OCI-LY7 (cell line): ENCODE data around the gene COL4A1.

Experiments
- EZH2phosphoT487 ChIP-seq: fragments of 200-600 bp; sonication (generic); IDR thresholded peaks from 2 replicates; pipeline ENCODE4 v1.6.1; 2018; ENCODE audit warnings: low read depth, borderline replicate concordance, mild to moderate bottlenecking, mixed run types, antibody characterized with exemption, low read length, moderate library complexity, mixed read lengths
- TF ChIP-seq, protein P1 (sequence below): fragments of 200-600 bp; sonication (generic); conservative IDR thresholded peaks from 2 replicates; pipeline ENCODE4 v1.5.1; 2014; ENCODE audit warnings: mild to moderate bottlenecking, antibody characterized with exemption, low read length, moderate library complexity, mixed read lengths

GRCh38 chr13:110303644-110304043 is 3.3 kb downstream of the COL4A1 start:
- TF ChIP-seq, protein P1, sequence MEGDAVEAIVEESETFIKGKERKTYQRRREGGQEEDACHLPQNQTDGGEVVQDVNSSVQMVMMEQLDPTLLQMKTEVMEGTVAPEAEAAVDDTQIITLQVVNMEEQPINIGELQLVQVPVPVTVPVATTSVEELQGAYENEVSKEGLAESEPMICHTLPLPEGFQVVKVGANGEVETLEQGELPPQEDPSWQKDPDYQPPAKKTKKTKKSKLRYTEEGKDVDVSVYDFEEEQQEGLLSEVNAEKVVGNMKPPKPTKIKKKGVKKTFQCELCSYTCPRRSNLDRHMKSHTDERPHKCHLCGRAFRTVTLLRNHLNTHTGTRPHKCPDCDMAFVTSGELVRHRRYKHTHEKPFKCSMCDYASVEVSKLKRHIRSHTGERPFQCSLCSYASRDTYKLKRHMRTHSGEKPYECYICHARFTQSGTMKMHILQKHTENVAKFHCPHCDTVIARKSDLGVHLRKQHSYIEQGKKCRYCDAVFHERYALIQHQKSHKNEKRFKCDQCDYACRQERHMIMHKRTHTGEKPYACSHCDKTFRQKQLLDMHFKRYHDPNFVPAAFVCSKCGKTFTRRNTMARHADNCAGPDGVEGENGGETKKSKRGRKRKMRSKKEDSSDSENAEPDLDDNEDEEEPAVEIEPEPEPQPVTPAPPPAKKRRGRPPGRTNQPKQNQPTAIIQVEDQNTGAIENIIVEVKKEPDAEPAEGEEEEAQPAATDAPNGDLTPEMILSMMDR = no peak
- TF ChIP-seq EZH2phosphoT487 = no peak
